Medulla oblongata (tissue), 1 donor: ENCODE measurements around the gene RASL11B.

Experiments used
- DNase-seq: peaks from one replicate; pipeline ENCODE4 v3.0.0-alpha.2; 2015; ENCODE audit errors: extremely low spot score

The RASL11B gene

GRCh38 chr4:52843351-52843750 lies 18.8 kb upstream of the RASL11B start:
- DNase-seq = no peak

GRCh38 chr4:52843958-52844357 lies 18.2 kb upstream of the RASL11B start:
- DNase-seq = peak; percentile 83

- DNase-seq = no peak
Observed at GRCh38 chr4:52844596-52844995, 17.5 kb upstream of the RASL11B start.

- no peak for DNase-seq
Observed at GRCh38 chr4:52846502-52846901, 15.6 kb upstream of the RASL11B start.

- no peak for DNase-seq
Observed at GRCh38 chr4:52848254-52848653, 13.9 kb upstream of the RASL11B start.

GRCh38 chr4:52850406-52851124 lies 11.6 kb upstream of the RASL11B start:
- DNase-seq = no peak

GRCh38 chr4:52852041-52852440 lies 10.1 kb upstream of the RASL11B start:
- DNase-seq = no peak

GRCh38 chr4:52852711-52853110 lies 9.4 kb upstream of the RASL11B start:
- no peak for DNase-seq

- no peak for DNase-seq
Observed at GRCh38 chr4:52853351-52853750, 8.8 kb upstream of the RASL11B start.

- no peak for DNase-seq
Observed at GRCh38 chr4:52856801-52857200, 5.3 kb upstream of the RASL11B start.

- DNase-seq = no peak
Observed at GRCh38 chr4:52860361-52860760, 1.8 kb upstream of the RASL11B start.

- DNase-seq = no peak
Observed at GRCh38 chr4:52861171-52861823, 820 bp upstream of the RASL11B start.

- DNase-seq = no peak
Observed at GRCh38 chr4:52862639-52863161, 583 bp downstream of the RASL11B start.

GRCh38 chr4:52863324-52863723 lies 1.2 kb downstream of the RASL11B start:
- no peak for DNase-seq

GRCh38 chr4:52864793-52865192 lies 2.7 kb downstream of the RASL11B start:
- no peak for DNase-seq

- no peak for DNase-seq
Observed at GRCh38 chr4:52865300-52865699, 3.2 kb downstream of the RASL11B start.

GRCh38 chr4:52866734-52867133 lies 4.6 kb downstream of the RASL11B start:
- DNase-seq = no peak

- no peak for DNase-seq
Observed at GRCh38 chr4:52867163-52867562, 5.0 kb downstream of the RASL11B start.

- peak; percentile 72 for DNase-seq
Observed at GRCh38 chr4:52868133-52868532, 6.0 kb downstream of the RASL11B start.

- peak; percentile 57 for DNase-seq
Observed at GRCh38 chr4:52869196-52869595, 7.1 kb downstream of the RASL11B start.

GRCh38 chr4:52869656-52870055 lies 7.5 kb downstream of the RASL11B start:
- DNase-seq = no peak

- no peak for DNase-seq
Observed at GRCh38 chr4:52870225-52870624, 8.1 kb downstream of the RASL11B start.

GRCh38 chr4:52873191-52873590 lies 11.1 kb downstream of the RASL11B start:
- peak; percentile 59 for DNase-seq
